Retinal pigment epithelial cell (primary cell): ENCODE data around the gene NOP56.

Experiments used
- DNase-seq: peaks from one replicate; pipeline ENCODE4 v3.0.0-alpha.2; 2010; ENCODE audit warnings: low read depth
- H3K4me3 ChIP-seq: 2 replicates; pipeline ENCODE4 v1.5.1; 2011; ENCODE audit warnings: mild to moderate bottlenecking, low read length, control low read depth, moderate library complexity
- TF ChIP-seq, protein P1 (sequence below): conservative IDR thresholded peaks from 2 replicates; pipeline ENCODE4 v1.5.1; 2011; ENCODE audit warnings: low read depth, low read length, control low read depth, inconsistent platforms

The NOP56 gene

DNA sequence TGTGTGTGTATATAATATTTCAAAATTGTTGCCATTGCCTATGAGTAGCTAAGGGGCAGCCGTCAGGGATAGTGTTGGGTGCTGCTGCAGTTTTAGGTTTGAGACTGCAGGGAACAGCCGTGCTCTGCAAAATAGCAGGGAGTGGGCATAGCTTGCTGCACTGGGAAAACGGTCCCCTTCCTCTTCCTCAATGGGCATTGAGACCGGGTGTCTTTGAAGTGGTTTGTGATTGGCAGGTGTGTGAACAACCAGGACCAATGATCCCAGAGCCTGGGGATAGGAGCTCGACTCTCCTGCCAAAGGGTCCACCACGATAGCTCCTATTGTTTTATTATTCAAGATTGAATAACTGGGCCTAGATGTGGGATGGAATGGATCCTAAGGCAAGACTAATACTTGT, 35.1 kb downstream of the NOP56 start:
- DNase-seq = no peak
- H3K4me3 ChIP-seq = no peak overlapping the region

GRCh38 chr20:2688041-2688591, 35.7 kb downstream of the NOP56 start:
- no peak overlapping the region for H3K4me3 ChIP-seq
- TF ChIP-seq, protein P1, sequence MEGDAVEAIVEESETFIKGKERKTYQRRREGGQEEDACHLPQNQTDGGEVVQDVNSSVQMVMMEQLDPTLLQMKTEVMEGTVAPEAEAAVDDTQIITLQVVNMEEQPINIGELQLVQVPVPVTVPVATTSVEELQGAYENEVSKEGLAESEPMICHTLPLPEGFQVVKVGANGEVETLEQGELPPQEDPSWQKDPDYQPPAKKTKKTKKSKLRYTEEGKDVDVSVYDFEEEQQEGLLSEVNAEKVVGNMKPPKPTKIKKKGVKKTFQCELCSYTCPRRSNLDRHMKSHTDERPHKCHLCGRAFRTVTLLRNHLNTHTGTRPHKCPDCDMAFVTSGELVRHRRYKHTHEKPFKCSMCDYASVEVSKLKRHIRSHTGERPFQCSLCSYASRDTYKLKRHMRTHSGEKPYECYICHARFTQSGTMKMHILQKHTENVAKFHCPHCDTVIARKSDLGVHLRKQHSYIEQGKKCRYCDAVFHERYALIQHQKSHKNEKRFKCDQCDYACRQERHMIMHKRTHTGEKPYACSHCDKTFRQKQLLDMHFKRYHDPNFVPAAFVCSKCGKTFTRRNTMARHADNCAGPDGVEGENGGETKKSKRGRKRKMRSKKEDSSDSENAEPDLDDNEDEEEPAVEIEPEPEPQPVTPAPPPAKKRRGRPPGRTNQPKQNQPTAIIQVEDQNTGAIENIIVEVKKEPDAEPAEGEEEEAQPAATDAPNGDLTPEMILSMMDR = peak; percentile 74
- DNase-seq = no peak

More for the DNA sequence above, 35.1 kb downstream of the NOP56 start:
- TF ChIP-seq, protein P1 = no peak

GRCh38 chr20:2690213-2690612, 37.8 kb downstream of the NOP56 start:
- no peak overlapping the region for H3K4me3 ChIP-seq
- TF ChIP-seq, protein P1 = no peak
- no peak for DNase-seq

GRCh38 chr20:2690718-2691117, 38.3 kb downstream of the NOP56 start:
- TF ChIP-seq, protein P1 = no peak
- no peak for DNase-seq
- no peak overlapping the region for H3K4me3 ChIP-seq

GRCh38 chr20:2691127-2691526, 38.7 kb downstream of the NOP56 start:
- TF ChIP-seq, protein P1 = no peak
- H3K4me3 ChIP-seq = no peak overlapping the region
- no peak for DNase-seq

GRCh38 chr20:2691663-2692035, 39.2 kb downstream of the NOP56 start:
- TF ChIP-seq, protein P1 = no peak
- DNase-seq = no peak
- H3K4me3 ChIP-seq = no peak overlapping the region

- peak within 1 kb of the TSS; percentile 30 for H3K4me3 ChIP-seq
- no peak for DNase-seq
- TF ChIP-seq, protein P1 = no peak
These were observed 39.8 kb downstream of the NOP56 start, which contains the start of gene EBF4 for GRCh38 chr20:2692036-2692885. Gene EBF4 (plus strand): TSS chr20:2692780. CDS start chr20:2693646, 866 bp downstream.
